ENCODE measurements around the gene SLC38A8.

- no peak for TF ChIP-seq CTCF (conservative IDR thresholded peaks at IDR 0.05; ENCODE audit: low read length)
- no peak for TF ChIP-seq EZH2phosphoT487 (IDR thresholded peaks at IDR 0.05; ENCODE audit: borderline replicate concordance, low read depth, low read length)
Measured at GRCh38 chr16:84000989-84001642, 41.5 kb downstream of the SLC38A8 start.

Data from OCI-LY7 (cell line).